HepG2 (cell line): ENCODE measurements around the gene RUSF1. TPM values are rescaled to one million over a fixed set of nuclear protein-coding genes. Genes with fewer than 3 reads are reported as not detected.

Experiments used
- ATAC-seq: fragments of 200-7000 bp; cut with Tn5 transposase; 3 replicates; pipeline ENCODE4 v1.9.1; 2020; ENCODE audit warnings: mild to moderate bottlenecking, moderate library complexity
- BruUV-seq: library from RNA; stranded (reverse); fragments of 400-500 nt; replicated peaks from 2 replicates; lab custom pipeline; 2021; lab: Mats Ljungman, UMichigan
- CTCF ChIA-PET: fragments of 300-600 bp; formaldehyde crosslinking; extraction: SDS; loops from one replicate; lab custom pipeline; 2021; ENCODE audit warnings: low total read pairs, inconsistent platforms, low intra/inter-chr PET ratio; lab: Yijun Ruan, JAX
- POLR2A ChIA-PET: fragments of 350-600 bp; sonication (Branson Sonifier 250); formaldehyde crosslinking; loops from one replicate; lab custom pipeline; 2020; ENCODE audit warnings: antibody characterized with exemption, inconsistent platforms; lab: Yijun Ruan, JAX
- DNase-seq: peaks from one replicate; pipeline ENCODE4 v3.0.0-alpha.2; 2015; ENCODE audit warnings: low spot score
- FAIRE-seq: peaks from 3 replicates; lab custom pipeline; 2011; peaks lifted over from hg19 to GRCh38; lab: Jason Lieb, UNC
- H2AFZ ChIP-seq: one replicate; pipeline ENCODE4 v1.6.1; 2011; ENCODE audit warnings: low read length, inconsistent platforms
- H3K27ac ChIP-seq: fragments of 300-600 bp; 3 replicates; pipeline ENCODE4 v1.8.0; 2011; ENCODE audit warnings: mixed run types, mild to moderate bottlenecking, mixed read lengths, low read length, inconsistent platforms; ENCODE audit not compliant: insufficient read depth; ENCODE audit errors: extremely low read length
- H3K27me3 ChIP-seq, 2 experiments: fragments of 200-600 bp in 1 of 2; 2 replicates in 1 of 2; 3 replicates in 1 of 2; pipeline versions ENCODE4 v1.6.0 to v1.8.0; 2011; ENCODE audit warnings: low read length in 2 of 2, mild to moderate bottlenecking in 2 of 2, moderate library complexity in 2 of 2, inconsistent platforms in 1 of 2; ENCODE audit not compliant: insufficient read depth in 2 of 2, control insufficient read depth in 1 of 2
- H3K36me3 ChIP-seq, 2 experiments: fragments of 200-600 bp in 1 of 2; replicated peaks in 1 of 2; 2 replicates in 1 of 2; 3 replicates in 1 of 2; pipeline versions ENCODE4 v1.5.1 to v1.8.0; 2011; ENCODE audit warnings: low read length in 2 of 2, inconsistent platforms in 1 of 2; ENCODE audit not compliant: insufficient read depth in 2 of 2, control insufficient read depth in 1 of 2
- H3K4me1 ChIP-seq: 2 replicates; pipeline ENCODE4 v1.5.1; 2012; ENCODE audit warnings: low read length, inconsistent platforms; ENCODE audit not compliant: insufficient read depth
- H3K4me2 ChIP-seq: 2 replicates; pipeline ENCODE4 v1.6.0; 2011; ENCODE audit warnings: low read depth, low read length, inconsistent platforms
- H3K4me3 ChIP-seq, 3 experiments: fragments of 200-600 bp in 1 of 3; sonication (generic), shearing (Covaris generic) in 1 of 3; replicated peaks in 1 of 3; 2 replicates each; pipeline ENCODE4 v1.5.1; 2011 to 2016; ENCODE audit warnings: low read length in 3 of 3, inconsistent platforms in 2 of 3, low read depth in 2 of 3, mild to moderate bottlenecking in 2 of 3, control low read depth in 1 of 3, mixed read lengths in 1 of 3; ENCODE audit not compliant: insufficient read depth in 1 of 3
- H3K79me2 ChIP-seq: one replicate; pipeline ENCODE4 v1.6.1; 2011; ENCODE audit warnings: low read length, inconsistent platforms; ENCODE audit not compliant: insufficient read depth
- H3K9ac ChIP-seq: 2 replicates; pipeline ENCODE4 v1.6.0; 2011; ENCODE audit warnings: mild to moderate bottlenecking, low read depth, low read length, inconsistent platforms; ENCODE audit not compliant: insufficient read depth
- H3K9me3 ChIP-seq: 2 replicates; pipeline ENCODE4 v1.5.1; 2012; ENCODE audit warnings: mild to moderate bottlenecking, low read length
- H4K20me1 ChIP-seq: 2 replicates; pipeline ENCODE4 v1.6.0; 2011; ENCODE audit warnings: inconsistent platforms, mild to moderate bottlenecking, low read length, moderate library complexity; ENCODE audit not compliant: insufficient read depth
- FLYWCH1 ChIP-seq: sonication (generic); formaldehyde crosslinking; IDR thresholded peaks from 2 replicates; pipeline ENCODE4 v1.8.1; 2023; ENCODE audit warnings: mild to moderate bottlenecking, missing genetic modification reagents
- HDAC6 ChIP-seq: fragments of 200-600 bp; sonication (generic); IDR thresholded peaks from 2 replicates; pipeline ENCODE4 v1.7.0; 2017; ENCODE audit warnings: mild to moderate bottlenecking, antibody characterized with exemption, low read length, low read depth
- KLF12 ChIP-seq: sonication (generic); formaldehyde crosslinking; IDR thresholded peaks from 2 replicates; pipeline ENCODE4 v1.4.0; 2020; ENCODE audit warnings: missing genetic modification reagents, borderline replicate concordance
- KLF15 ChIP-seq: sonication (generic); formaldehyde crosslinking; IDR thresholded peaks from 2 replicates; pipeline ENCODE4 v1.8.1; 2023; ENCODE audit warnings: borderline replicate concordance, mild to moderate bottlenecking, inconsistent platforms, missing genetic modification reagents, mixed read lengths
- MED8 ChIP-seq: sonication (generic); formaldehyde crosslinking; IDR thresholded peaks from 2 replicates; pipeline ENCODE4 v1.8.1; 2023; ENCODE audit warnings: mild to moderate bottlenecking, missing genetic modification reagents; ENCODE audit not compliant: insufficient replicate concordance
- POLR2A ChIP-seq, 2 experiments: IDR thresholded peaks; 2 replicates each; pipeline ENCODE4 v1.6.1; 2011; ENCODE audit warnings: low read depth in 2 of 2, low read length in 2 of 2, mild to moderate bottlenecking in 1 of 2, moderate library complexity in 1 of 2; ENCODE audit not compliant: insufficient read depth in 1 of 2
- RELA ChIP-seq: sonication (generic); formaldehyde crosslinking; IDR thresholded peaks from 2 replicates; pipeline ENCODE4 v1.4.0; 2020; ENCODE audit warnings: missing genetic modification reagents
- SRSF1 ChIP-seq: fragments of 200-400 bp; formaldehyde crosslinking; optimal IDR thresholded peaks from 2 replicates; pipeline ENCODE3; 2017; ENCODE audit warnings: mild to moderate bottlenecking, low read depth, low read length, moderate library complexity
- SYNCRIP ChIP-seq: fragments of 200-400 bp; formaldehyde crosslinking; IDR thresholded peaks from 2 replicates; pipeline ENCODE4 v1.6.1; 2018; ENCODE audit warnings: mild to moderate bottlenecking, low read depth, low read length; ENCODE audit not compliant: insufficient read depth
- TEAD3 ChIP-seq: optimal IDR thresholded peaks from 2 replicates; pipeline ENCODE3; 2016; ENCODE audit warnings: borderline replicate concordance
- ZFP36L1 ChIP-seq: sonication (generic); formaldehyde crosslinking; IDR thresholded peaks from 2 replicates; pipeline ENCODE4 v1.8.0; 2022; ENCODE audit warnings: mild to moderate bottlenecking, missing genetic modification reagents, moderate library complexity
- ZNF205 ChIP-seq: IDR thresholded peaks from 2 replicates; pipeline ENCODE4 v1.6.1; 2018; ENCODE audit warnings: missing biosample characterization, missing genetic modification reagents
- WGBS: methylation state at CpG from one replicate; pipeline ENCODE4 v1.1.6; 2017; ENCODE audit warnings: low lambda C conversion rate; 5-methylcytosine and 5-hydroxymethylcytosine counted together
- in situ Hi-C: cut with HindIII; loops from 2 replicates; pipeline ENCODE4 v1.10.0; 2017; ENCODE audit warnings: low pct_unique_long_range_greater_than_20kb; ENCODE audit not compliant: extremely low pct_ligation_motif_present
- intact Hi-C: fragments of 100-400 bp; cut with micrococcal nuclease; formaldehyde crosslinking; loops from one replicate; pipeline ENCODE4 v1.10.0; 2022; ENCODE audit not compliant: unreplicated experiment
- polyA plus RNA-seq, 8 experiments: library from polyadenylated mRNA; depleted of rRNA in 3 of 8; stranded (reverse) in 7 of 8; unstranded in 1 of 8; fragments of >200 nt; fragmentation: Illumina TruSeq in 4 of 8; extraction: Trizol in 4 of 8; gene quantifications; 2 replicates each; pipeline versions ENCODE4 v1.2.1 to v1.2.3, GENCODE V29; 2011 to 2016; ENCODE audit warnings: low read depth in 4 of 8, missing spikeins in 1 of 8, mixed read lengths in 1 of 8; ENCODE audit not compliant: insufficient read depth in 1 of 8
- total RNA-seq, 5 experiments: library from RNA; depleted of rRNA; stranded (reverse); fragments of >200 nt; fragmentation: Illumina TruSeq; extraction: Trizol; gene quantifications; 2 replicates each; pipeline ENCODE4 v1.2.3, GENCODE V29; 2016; ENCODE audit warnings: low read depth in 1 of 5
- TF ChIP-seq, protein P1 (sequence below): sonication (generic); formaldehyde crosslinking; IDR thresholded peaks from 2 replicates; pipeline ENCODE4 v1.4.0; 2020; ENCODE audit warnings: missing genetic modification reagents
- TF ChIP-seq, protein P2 (sequence below), 2 experiments: sonication (generic) in 1 of 2; formaldehyde crosslinking in 1 of 2; IDR thresholded peaks; 2 replicates each; pipeline versions ENCODE4 v1.5.1 to v1.6.1; 2011 to 2020; ENCODE audit warnings: borderline replicate concordance in 1 of 2, low read depth in 1 of 2, low read length in 1 of 2, mild to moderate bottlenecking in 1 of 2, missing genetic modification reagents in 1 of 2, moderate library complexity in 1 of 2
- TF ChIP-seq, protein P3 (sequence below): sonication (generic); formaldehyde crosslinking; conservative IDR thresholded peaks from 2 replicates; pipeline ENCODE4 v1.4.0; 2020; ENCODE audit warnings: missing genetic modification reagents
- TF ChIP-seq, protein P4 (sequence below): IDR thresholded peaks from 2 replicates; pipeline ENCODE4 v1.6.1; 2016; ENCODE audit warnings: missing genetic modification reagents, missing compliant biosample characterization

RUSF1 gene
- total and polyA plus RNA-seq, 2 of the 13 experiments (the other 11 are each of a cell fraction or from before 2014, with no cell fraction given), result 40.8 to 50.2 TPM

DNA sequence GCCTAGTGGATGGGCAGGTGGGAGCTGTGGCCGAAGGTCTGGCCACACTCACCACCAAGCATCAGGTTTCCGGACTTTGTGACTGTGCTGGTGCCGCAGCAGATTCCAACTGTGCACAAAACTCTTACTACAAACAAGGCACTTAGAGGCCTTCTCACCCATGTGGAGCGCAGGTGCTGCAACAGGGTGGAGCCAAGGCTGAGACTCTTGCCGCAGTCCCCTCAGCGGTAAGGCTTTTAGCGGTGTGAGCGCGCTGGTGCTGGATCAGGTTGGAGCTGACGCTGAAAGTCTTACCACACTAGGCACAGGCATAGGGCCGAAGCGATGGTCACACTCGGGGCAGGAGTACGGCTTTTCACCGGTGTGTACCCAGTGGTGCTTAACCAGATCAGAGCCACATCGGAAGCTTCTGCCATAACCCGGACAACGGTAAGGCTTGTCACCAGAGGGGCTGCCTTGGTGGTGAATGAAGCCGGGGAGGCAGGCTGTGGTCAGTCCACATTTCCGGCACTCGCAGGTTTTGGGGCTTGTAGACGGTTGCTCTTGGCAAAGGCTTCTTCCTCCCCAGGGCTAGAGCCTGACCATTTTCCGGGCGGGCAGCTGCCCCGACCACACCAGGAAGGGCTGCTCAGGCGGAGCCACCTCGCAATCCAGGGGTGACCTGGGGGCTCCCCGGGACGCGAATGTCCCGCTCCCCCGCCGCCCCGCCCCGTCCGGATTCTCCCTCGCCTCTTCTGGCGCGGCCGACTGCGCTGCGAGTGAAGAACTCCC, 49.9 kb downstream of the RUSF1 start:
- peak; percentile 77 for ATAC-seq
- no peak for TF ChIP-seq SRSF1
- TF ChIP-seq, protein P1, sequence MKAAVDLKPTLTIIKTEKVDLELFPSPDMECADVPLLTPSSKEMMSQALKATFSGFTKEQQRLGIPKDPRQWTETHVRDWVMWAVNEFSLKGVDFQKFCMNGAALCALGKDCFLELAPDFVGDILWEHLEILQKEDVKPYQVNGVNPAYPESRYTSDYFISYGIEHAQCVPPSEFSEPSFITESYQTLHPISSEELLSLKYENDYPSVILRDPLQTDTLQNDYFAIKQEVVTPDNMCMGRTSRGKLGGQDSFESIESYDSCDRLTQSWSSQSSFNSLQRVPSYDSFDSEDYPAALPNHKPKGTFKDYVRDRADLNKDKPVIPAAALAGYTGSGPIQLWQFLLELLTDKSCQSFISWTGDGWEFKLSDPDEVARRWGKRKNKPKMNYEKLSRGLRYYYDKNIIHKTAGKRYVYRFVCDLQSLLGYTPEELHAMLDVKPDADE (CRISPR knock-in tag), result no peak
- TF ChIP-seq SYNCRIP, result no peak
- TF ChIP-seq FLYWCH1 (CRISPR knock-in tag), result no peak; the same call in 1 of the 2 replicates
- TF ChIP-seq RELA (CRISPR knock-in tag), result no peak; the same call in 1 of the 2 replicates
- TF ChIP-seq, protein P2, sequence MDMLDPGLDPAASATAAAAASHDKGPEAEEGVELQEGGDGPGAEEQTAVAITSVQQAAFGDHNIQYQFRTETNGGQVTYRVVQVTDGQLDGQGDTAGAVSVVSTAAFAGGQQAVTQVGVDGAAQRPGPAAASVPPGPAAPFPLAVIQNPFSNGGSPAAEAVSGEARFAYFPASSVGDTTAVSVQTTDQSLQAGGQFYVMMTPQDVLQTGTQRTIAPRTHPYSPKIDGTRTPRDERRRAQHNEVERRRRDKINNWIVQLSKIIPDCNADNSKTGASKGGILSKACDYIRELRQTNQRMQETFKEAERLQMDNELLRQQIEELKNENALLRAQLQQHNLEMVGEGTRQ (IDR thresholded peaks at IDR 0.05; ENCODE audit: low read depth, low read length), result no peak
- TF ChIP-seq, protein P2 (CRISPR knock-in tag; IDR thresholded peaks at IDR 0.05; ENCODE audit: borderline replicate concordance), result peak; percentile 68; the same call in 1 of the 2 replicates
- peak; percentile 64; the same call in 1 of the 2 replicates for TF ChIP-seq KLF12 (CRISPR knock-in tag)
- TF ChIP-seq, protein P3, sequence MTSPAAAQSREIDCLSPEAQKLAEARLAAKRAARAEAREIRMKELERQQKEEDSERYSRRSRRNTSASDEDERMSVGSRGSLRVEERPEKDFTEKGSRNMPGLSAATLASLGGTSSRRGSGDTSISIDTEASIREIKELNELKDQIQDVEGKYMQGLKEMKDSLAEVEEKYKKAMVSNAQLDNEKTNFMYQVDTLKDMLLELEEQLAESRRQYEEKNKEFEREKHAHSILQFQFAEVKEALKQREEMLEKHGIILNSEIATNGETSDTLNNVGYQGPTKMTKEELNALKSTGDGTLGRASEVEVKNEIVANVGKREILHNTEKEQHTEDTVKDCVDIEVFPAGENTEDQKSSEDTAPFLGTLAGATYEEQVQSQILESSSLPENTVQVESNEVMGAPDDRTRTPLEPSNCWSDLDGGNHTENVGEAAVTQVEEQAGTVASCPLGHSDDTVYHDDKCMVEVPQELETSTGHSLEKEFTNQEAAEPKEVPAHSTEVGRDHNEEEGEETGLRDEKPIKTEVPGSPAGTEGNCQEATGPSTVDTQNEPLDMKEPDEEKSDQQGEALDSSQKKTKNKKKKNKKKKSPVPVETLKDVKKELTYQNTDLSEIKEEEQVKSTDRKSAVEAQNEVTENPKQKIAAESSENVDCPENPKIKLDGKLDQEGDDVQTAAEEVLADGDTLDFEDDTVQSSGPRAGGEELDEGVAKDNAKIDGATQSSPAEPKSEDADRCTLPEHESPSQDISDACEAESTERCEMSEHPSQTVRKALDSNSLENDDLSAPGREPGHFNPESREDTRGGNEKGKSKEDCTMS (CRISPR knock-in tag), result no peak; the same call in 1 of the 2 replicates
- peak; percentile 78 for TF ChIP-seq ZNF205 (CRISPR knock-in tag)
- TF ChIP-seq HDAC6, result no peak
- TF ChIP-seq TEAD3 (CRISPR knock-in tag), result peak; percentile 92
- TF ChIP-seq ZFP36L1 (CRISPR knock-in tag), result peak; percentile 95
- TF ChIP-seq POLR2A (IDR thresholded peaks at IDR 0.05; ENCODE audit: insufficient read depth in 1 of 2, low read depth in 2 of 2, low read length in 2 of 2), result peak; percentile 80 to 98
- no peak for TF ChIP-seq MED8 (CRISPR knock-in tag)
- TF ChIP-seq, protein P4, sequence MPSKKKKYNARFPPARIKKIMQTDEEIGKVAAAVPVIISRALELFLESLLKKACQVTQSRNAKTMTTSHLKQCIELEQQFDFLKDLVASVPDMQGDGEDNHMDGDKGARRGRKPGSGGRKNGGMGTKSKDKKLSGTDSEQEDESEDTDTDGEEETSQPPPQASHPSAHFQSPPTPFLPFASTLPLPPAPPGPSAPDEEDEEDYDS (CRISPR knock-in tag), result peak; percentile 91
- TF ChIP-seq KLF15 (CRISPR knock-in tag), result no peak; the same call in 1 of the 2 replicates

More for the DNA sequence above, 49.9 kb downstream of the RUSF1 start:
- Histone ChIP-seq H3K27me3 (no peaks in the 10 kb centered on the region; a peak in 1 of 5 replicates), H3K79me2 (peaks cover 38% of the 10 kb centered on the region), H3K4me2 (peak overlapping the region; percentile 99), H2AFZ (no peak overlapping the region), H3K9ac (peak overlapping the region; percentile 97), H3K9me3 (no peaks in the 10 kb centered on the region), H4K20me1 (peaks cover 49% of the 10 kb centered on the region), H3K4me3 (peak overlapping the region; percentile 71 to 98 (median 83)), H3K4me1 (peaks cover 57% of the 10 kb centered on the region), H3K27ac (peak overlapping the region; percentile 95), H3K36me3 (peaks cover 16 to 22% of the 10 kb centered on the region in 2 experiments)
- under 1% methylated on average over 28 of the region's 42 CpGs for WGBS
- ChIA-PET POLR2A (interaction anchor here (0.7 to 8.3 kb wide), 29 partner anchors 10 to 473 kb away, joined by 3 to 110 read pairs (median 5); partner anchors contain the start of genes FUS, HSD3B7, KAT8 and RUSF1), CTCF (interaction anchor here (0.7 kb wide), 3 partner anchors 16 to 20 kb away, joined by 3 to 4 read pairs (median 3); partner anchors contain the start of gene ZNF843)
- in situ Hi-C loops (loop anchor here (5.0 to 10.0 kb wide), 3 partner anchors 244 to 466 kb away; partner anchors contain the start of gene ZNF267), intact Hi-C loops (loop anchor here (2.0 to 5.0 kb wide), 2 partner anchors 51 to 414 kb away; partner anchors contain the start of genes RUSF1 and ZNF267)
- FAIRE-seq, result peak; percentile 86
- no TSS peak for BruUV-seq
- peak; percentile 95 for DNase-seq
